ENCODE results near the gene TFAP2A.

TFAP2A gene

GRCh38 chr6:10398446-10399218, 16.2 kb downstream of the TFAP2A start:
- DNase-seq: no peak

- DNase-seq: no peak
Observed at GRCh38 chr6:10397756-10398445, 17.0 kb downstream of the TFAP2A start.

GRCh38 chr6:10396785-10397184, 18.1 kb downstream of the TFAP2A start:
- no peak for DNase-seq

- no peak for DNase-seq
Observed at GRCh38 chr6:10395704-10396546, 18.9 kb downstream of the TFAP2A start.

GRCh38 chr6:10395171-10395703, 19.6 kb downstream of the TFAP2A start:
- DNase-seq: no peak

- DNase-seq: no peak
Observed at GRCh38 chr6:10393544-10394225, 21.2 kb downstream of the TFAP2A start.

GRCh38 chr6:10391799-10392198, 23.1 kb downstream of the TFAP2A start:
- DNase-seq: no peak

- DNase-seq: no peak
Observed at GRCh38 chr6:10391299-10391630, 23.6 kb downstream of the TFAP2A start.

GRCh38 chr6:10390495-10391298, 24.2 kb downstream of the TFAP2A start:
- DNase-seq: no peak

GRCh38 chr6:10389739-10390494, 25.0 kb downstream of the TFAP2A start:
- DNase-seq: no peak

- DNase-seq: no peak
Observed at GRCh38 chr6:10386756-10387654, 27.9 kb downstream of the TFAP2A start.

GRCh38 chr6:10386220-10386619, 28.7 kb downstream of the TFAP2A start:
- no peak for DNase-seq

GRCh38 chr6:10385524-10386132, 29.2 kb downstream of the TFAP2A start:
- no peak for DNase-seq

- DNase-seq: no peak
Observed at GRCh38 chr6:10384610-10385523, 30.0 kb downstream of the TFAP2A start.

- no peak for DNase-seq
Observed at GRCh38 chr6:10384091-10384609, 30.7 kb downstream of the TFAP2A start.

- DNase-seq: no peak
Observed at GRCh38 chr6:10383331-10384090, 31.4 kb downstream of the TFAP2A start.

GRCh38 chr6:10382728-10383330, 32.0 kb downstream of the TFAP2A start:
- no peak for DNase-seq

Data from NCI-H345 (cell line).